Ovary (tissue), 3 donors: ENCODE data around the gene GALNTL6.

ENCODE experiments used
- CTCF ChIP-seq, 3 donors: fragments of 450-650 bp in 2 of 3; fragments of 200-600 bp in 1 of 3; IDR thresholded peaks; one replicate each; pipeline versions ENCODE4 v1.5.1 to v1.8.0; 2016 to 2022; ENCODE audit warnings: antibody characterized with exemption in 3 of 3, mild to moderate bottlenecking in 1 of 3
- EP300 ChIP-seq: sonication (generic); formaldehyde crosslinking; IDR thresholded peaks from one replicate; pipeline ENCODE4 v1.6.1; 2017; ENCODE audit warnings: antibody characterized with exemption
- POLR2A ChIP-seq: fragments of 450-650 bp; IDR thresholded peaks from one replicate; pipeline ENCODE4 v1.6.1; 2017; ENCODE audit warnings: antibody characterized with exemption, mild to moderate bottlenecking, moderate library complexity
- donor health status: DM: no; HTN: no; CAD: no.

- no peak for TF ChIP-seq POLR2A
- no peak for TF ChIP-seq CTCF (IDR thresholded peaks at IDR 0.05)
- TF ChIP-seq EP300, result no peak
Observed at GRCh38 chr4:172287117-172287516, 473.9 kb downstream of the GALNTL6 start.
